BLaER1 treated with 17β-estradiol and CSF1 and Interleukin-3, amounts not matched to agents 10 nM and 100 nM (cell line): ENCODE data around the gene SMIM1.

Experiments used
- H3K27ac ChIP-seq, 11 experiments: shearing (Covaris generic); formaldehyde crosslinking; 2 replicates each; pipeline ENCODE4 v1.8.1; 2022
- H3K27me3 ChIP-seq, 11 experiments: shearing (Covaris generic); formaldehyde crosslinking; 2 replicates each; pipeline ENCODE4 v1.8.1; 2022
- H3K36me3 ChIP-seq, 11 experiments: shearing (Covaris generic); formaldehyde crosslinking; 2 replicates each; pipeline ENCODE4 v1.8.1; 2022
- H3K4me1 ChIP-seq, 10 experiments: shearing (Covaris generic); formaldehyde crosslinking; 2 replicates each; pipeline ENCODE4 v1.8.1; 2022
- H3K4me2 ChIP-seq, 11 experiments: shearing (Covaris generic); formaldehyde crosslinking; 2 replicates each; pipeline ENCODE4 v1.8.1; 2022
- H3K4me3 ChIP-seq, 10 experiments: shearing (Covaris generic); formaldehyde crosslinking; 2 replicates each; pipeline ENCODE4 v1.8.1; 2022
- H3K9ac ChIP-seq, 11 experiments: shearing (Covaris generic); formaldehyde crosslinking; 2 replicates each; pipeline ENCODE4 v1.8.1; 2022
- H3K9me3 ChIP-seq, 11 experiments: shearing (Covaris generic); formaldehyde crosslinking; replicated peaks in 1 of 11; 2 replicates each; pipeline ENCODE4 v1.8.1; 2022
- H4K20me1 ChIP-seq, 11 experiments: shearing (Covaris generic); formaldehyde crosslinking; 2 replicates each; pipeline ENCODE4 v1.8.1; 2022
- Cebpa-rat ChIP-seq, 11 experiments: shearing (Covaris generic); IDR thresholded peaks; 2 replicates each; pipeline ENCODE4 v1.8.1; 2022

SMIM1 gene

DNA sequence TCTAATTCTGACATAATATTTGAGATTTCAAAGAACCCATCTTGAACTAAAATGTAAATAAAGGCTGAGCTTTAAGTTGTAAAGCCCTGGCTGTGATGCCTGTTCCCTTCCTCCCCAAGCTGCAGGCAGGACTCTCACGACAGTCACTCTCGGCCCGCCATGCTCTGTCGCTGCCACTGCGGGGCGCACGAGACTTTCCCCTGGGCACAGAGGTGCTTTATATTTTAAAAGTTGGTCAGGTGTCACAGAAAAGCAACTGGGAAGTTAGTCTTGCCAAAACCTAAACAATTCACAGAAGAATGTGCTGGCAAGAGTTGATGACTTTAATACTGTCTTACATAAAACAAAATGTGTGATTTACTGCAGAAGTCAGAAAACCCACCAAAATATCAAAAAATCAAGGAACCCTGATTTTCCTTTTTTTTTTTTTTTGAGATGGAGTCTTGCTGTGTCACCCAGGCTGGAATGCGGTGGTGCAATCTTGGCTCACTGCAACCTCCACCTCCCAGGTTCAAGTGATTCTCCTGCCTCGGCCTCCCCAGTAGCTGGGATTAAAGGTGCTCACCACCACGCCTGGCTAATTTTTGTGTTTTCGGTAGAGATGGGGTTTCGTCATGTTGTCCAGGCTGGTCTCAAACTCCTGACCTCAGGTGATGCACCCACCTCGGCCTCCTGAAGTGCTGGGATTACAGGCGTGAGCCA is 13.1 kb downstream of the SMIM1 start:
- 0 out of 22 replicates have a peak overlapping the region, but pooled peaks of 2 of the 11 experiments have one; percentile 7 to 10 for H3K9ac ChIP-seq
- H3K9me3 ChIP-seq, result no peaks in the 10 kb centered on the region
- peaks cover 0 to 10% (median 0%) of the 10 kb centered on the region in 11 experiments; a peak in 3 of 22 replicates for H3K27me3 ChIP-seq
- H3K4me1 ChIP-seq, result peaks cover 30 to 88% (median 74%) of the 10 kb centered on the region in 10 experiments
- no peak overlapping the region; a peak in 1 of 20 replicates for H3K4me3 ChIP-seq
- H3K36me3 ChIP-seq, result peaks cover 52 to 81% (median 68%) of the 10 kb centered on the region in 11 experiments
- peak overlapping the region in 9 of 11 experiments; percentile 18 to 91 (median 84); a peak in 15 of 22 replicates for H3K4me2 ChIP-seq
- TF ChIP-seq Cebpa-rat (IDR thresholded peaks at IDR 0.05), result no peak
- H3K27ac ChIP-seq, result no peak overlapping the region
- peaks cover 75 to 100% (median 95%) of the 10 kb centered on the region in 11 experiments for H4K20me1 ChIP-seq

DNA sequence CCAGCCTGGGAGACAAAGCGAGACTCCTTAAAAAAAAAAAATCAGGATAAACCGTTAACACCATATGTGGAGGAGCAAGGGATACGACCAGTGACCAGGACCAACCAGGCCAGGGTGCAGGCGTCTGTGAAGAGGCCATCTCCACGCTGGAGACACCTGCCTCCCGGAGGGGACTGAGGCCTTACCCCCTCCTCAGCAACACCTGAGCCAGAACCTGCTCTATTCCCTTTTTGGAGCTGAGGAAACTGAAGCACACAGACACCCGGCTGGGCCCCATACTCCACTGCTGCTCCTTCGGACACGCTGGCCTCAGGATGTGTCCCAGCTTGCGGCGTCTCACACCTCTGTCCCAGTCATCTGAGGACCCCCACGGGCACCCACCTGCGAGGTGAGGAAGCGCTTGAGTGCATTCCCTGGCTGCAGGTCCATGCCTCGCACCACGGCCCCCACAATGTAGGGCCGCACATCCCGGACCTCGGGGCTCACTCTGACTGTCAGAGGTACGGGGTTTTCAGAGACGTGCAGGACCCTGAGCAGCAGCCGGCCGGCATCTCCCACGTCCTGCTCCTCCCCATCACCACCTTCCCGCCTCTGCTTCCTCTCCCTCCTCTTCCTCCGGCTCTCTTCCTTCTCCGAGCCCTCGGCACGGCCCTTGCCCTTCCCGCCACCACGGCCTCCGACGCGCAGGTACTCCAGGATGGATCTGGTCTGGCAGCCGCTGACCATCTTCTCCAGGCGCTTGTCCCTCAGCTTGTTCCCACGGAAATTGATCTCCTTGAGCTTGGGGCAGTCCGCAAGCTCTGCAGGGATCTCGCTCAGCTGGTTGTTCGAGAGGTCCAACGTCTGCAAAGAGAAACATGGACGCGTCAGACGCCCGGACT is 14.2 kb downstream of the SMIM1 start:
- H3K9ac ChIP-seq, result no peak overlapping the region
- no peaks in the 10 kb centered on the region for H3K9me3 ChIP-seq
- peaks cover 41 to 81% (median 60%) of the 10 kb centered on the region in 11 experiments for H3K36me3 ChIP-seq
- H3K4me3 ChIP-seq, result no peak overlapping the region
- peaks cover 0 to 10% (median 0%) of the 10 kb centered on the region in 11 experiments; a peak in 3 of 22 replicates for H3K27me3 ChIP-seq
- TF ChIP-seq Cebpa-rat (IDR thresholded peaks at IDR 0.05), result no peak
- H3K4me1 ChIP-seq, result peaks cover 39 to 97% (median 83%) of the 10 kb centered on the region in 10 experiments
- no peak overlapping the region for H3K27ac ChIP-seq
- peaks cover 86 to 100% (median 100%) of the 10 kb centered on the region in 11 experiments for H4K20me1 ChIP-seq
- H3K4me2 ChIP-seq, result peak overlapping the region; percentile 1 to 97 (median 86); a peak in 20 of 22 replicates

DNA sequence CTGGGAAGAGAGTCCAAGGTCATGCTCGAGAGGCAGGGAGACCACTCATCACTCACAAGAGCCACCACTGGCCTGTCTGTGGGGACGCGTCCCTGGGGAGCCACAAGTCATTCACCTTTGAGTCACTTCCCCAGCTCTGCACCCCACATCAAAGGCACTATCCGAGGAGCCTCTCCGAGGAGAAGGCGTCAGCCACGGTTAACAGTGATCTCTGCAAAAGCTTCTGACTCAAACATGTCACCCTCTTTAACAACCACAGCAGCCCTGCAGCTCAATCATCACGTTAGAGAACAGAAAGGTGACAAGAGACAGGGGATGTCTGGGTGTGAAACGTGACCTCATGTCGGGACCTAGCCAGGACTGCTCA is 14.8 kb downstream of the SMIM1 start:
- Histone ChIP-seq H3K4me2 (peak overlapping the region; percentile 1 to 97 (median 86); a peak in 20 of 22 replicates), H3K36me3 (peaks cover 34 to 80% (median 59%) of the 10 kb centered on the region in 11 experiments)

DNA sequence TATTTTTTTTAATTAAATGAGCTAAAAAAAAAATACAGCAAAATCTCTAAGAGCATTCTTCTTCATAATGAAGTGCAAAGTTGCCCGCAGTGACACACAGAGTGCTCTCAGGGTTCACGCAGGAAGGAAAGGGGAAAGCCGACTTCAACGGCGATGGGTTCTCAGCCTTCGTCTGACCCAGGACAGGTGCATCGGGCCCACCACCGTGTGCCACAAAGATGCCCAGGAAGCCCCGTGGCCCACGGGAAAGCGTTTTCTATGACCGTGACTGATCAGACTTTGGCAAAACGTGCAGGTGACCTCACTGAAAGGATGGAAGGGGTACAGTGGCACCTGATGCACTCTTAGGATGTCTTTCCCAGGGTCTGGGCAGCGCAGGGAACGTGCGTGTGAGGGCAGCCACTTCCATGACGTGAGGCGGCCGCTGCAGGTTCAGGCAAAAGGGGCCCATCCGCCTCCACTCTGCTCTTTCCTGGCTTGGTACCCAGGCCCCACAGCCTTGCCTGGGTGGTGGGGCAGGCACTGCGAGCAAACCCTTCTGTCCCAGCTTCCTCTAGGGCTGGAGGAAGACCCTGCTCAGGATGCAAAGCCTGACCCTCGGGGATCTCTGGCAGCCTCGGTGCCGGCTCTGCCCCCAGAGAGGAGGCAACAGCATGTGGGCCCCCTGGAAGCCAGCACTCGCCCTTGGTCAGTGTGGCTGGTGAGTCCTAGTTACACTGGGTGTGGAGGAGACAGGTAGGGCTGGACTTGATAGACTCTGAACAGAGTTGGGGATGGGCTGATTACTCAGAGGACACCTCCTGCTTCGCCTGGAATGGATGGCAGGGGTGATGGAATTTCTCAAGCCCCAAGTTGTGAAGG is 15.4 kb downstream of the SMIM1 start:
- Histone ChIP-seq H4K20me1 (peaks cover 99 to 100% (median 100%) of the 10 kb centered on the region in 11 experiments), H3K27ac (no peak overlapping the region), H3K36me3 (peaks cover 33 to 80% (median 59%) of the 10 kb centered on the region in 11 experiments), H3K4me2 (peak overlapping the region; percentile 80 to 98 (median 87)), H3K4me3 (no peak overlapping the region; a peak in 2 of 20 replicates), H3K4me1 (peaks cover 39 to 93% (median 83%) of the 10 kb centered on the region in 10 experiments), H3K27me3 (peaks cover 0 to 10% (median 0%) of the 10 kb centered on the region in 11 experiments; a peak in 3 of 22 replicates), H3K9me3 (no peaks in the 10 kb centered on the region), H3K9ac (peak overlapping the region in 5 of 11 experiments; percentile 25 to 37 (median 32); a peak in 3 of 22 replicates)
- no peak for TF ChIP-seq Cebpa-rat (IDR thresholded peaks at IDR 0.05)

More for the DNA sequence above, 14.8 kb downstream of the SMIM1 start:
- Histone ChIP-seq H3K27ac (no peak overlapping the region), H3K4me3 (no peak overlapping the region), H3K9me3 (no peaks in the 10 kb centered on the region), H3K4me1 (peaks cover 39 to 96% (median 85%) of the 10 kb centered on the region in 10 experiments), H3K9ac (0 out of 22 replicates have a peak overlapping the region, but pooled peaks of 2 of the 11 experiments have one; percentile 25 to 32), H4K20me1 (peaks cover 92 to 100% (median 100%) of the 10 kb centered on the region in 11 experiments), H3K27me3 (peaks cover 0 to 10% (median 0%) of the 10 kb centered on the region in 11 experiments; a peak in 3 of 22 replicates)
- TF ChIP-seq Cebpa-rat (IDR thresholded peaks at IDR 0.05), result no peak

DNA sequence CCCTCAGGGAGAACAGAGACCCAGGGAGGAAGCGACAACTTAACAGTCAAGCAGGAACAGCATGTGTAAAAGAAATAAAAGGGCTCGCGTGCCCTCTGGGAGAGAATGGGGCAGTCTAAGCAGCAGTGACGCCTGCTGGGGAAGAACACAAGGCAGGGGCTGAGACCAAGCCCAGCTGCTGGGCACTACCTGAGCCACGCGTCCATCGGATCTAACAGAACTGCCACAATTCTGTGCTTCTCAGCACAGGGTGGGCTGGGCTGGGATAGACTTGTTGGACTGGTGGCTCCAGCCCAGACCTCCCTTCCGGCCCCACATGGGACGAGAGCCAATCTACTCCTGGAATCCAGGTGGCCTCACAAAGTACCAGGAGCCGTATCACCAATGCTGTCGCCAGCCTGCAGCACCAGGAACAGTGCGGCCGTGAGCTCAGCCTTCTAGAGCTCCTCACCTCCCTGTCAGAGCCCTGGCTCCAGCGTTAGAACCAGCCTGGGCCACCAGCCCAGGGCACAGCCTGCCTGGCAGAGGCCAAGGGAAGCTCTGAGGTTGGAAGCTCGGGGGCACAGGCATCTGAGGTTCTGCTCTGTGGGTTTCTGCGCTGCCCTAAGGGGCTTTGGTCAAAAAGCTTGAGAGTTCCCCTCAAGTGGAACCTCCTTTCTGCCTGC is 16.3 kb downstream of the SMIM1 start:
- Histone ChIP-seq H3K4me3 (peak overlapping the region in 3 of 10 experiments; percentile 3 to 35 (median 7); a peak in 4 of 20 replicates), H3K4me2 (peak overlapping the region; percentile 80 to 98 (median 87)), H4K20me1 (peaks cover 99 to 100% (median 100%) of the 10 kb centered on the region in 11 experiments), H3K36me3 (peaks cover 38 to 80% (median 58%) of the 10 kb centered on the region in 11 experiments), H3K27me3 (peaks cover 0 to 10% (median 0%) of the 10 kb centered on the region in 11 experiments; a peak in 3 of 22 replicates), H3K9me3 (no peaks in the 10 kb centered on the region), H3K4me1 (peaks cover 48 to 90% (median 83%) of the 10 kb centered on the region in 10 experiments), H3K27ac (peak overlapping the region in 1 of 11 experiments; percentile 10; a peak in 1 of 22 replicates), H3K9ac (peak overlapping the region in 10 of 11 experiments; percentile 2 to 71 (median 44); a peak in 17 of 22 replicates)
- no peak for TF ChIP-seq Cebpa-rat (IDR thresholded peaks at IDR 0.05)

DNA sequence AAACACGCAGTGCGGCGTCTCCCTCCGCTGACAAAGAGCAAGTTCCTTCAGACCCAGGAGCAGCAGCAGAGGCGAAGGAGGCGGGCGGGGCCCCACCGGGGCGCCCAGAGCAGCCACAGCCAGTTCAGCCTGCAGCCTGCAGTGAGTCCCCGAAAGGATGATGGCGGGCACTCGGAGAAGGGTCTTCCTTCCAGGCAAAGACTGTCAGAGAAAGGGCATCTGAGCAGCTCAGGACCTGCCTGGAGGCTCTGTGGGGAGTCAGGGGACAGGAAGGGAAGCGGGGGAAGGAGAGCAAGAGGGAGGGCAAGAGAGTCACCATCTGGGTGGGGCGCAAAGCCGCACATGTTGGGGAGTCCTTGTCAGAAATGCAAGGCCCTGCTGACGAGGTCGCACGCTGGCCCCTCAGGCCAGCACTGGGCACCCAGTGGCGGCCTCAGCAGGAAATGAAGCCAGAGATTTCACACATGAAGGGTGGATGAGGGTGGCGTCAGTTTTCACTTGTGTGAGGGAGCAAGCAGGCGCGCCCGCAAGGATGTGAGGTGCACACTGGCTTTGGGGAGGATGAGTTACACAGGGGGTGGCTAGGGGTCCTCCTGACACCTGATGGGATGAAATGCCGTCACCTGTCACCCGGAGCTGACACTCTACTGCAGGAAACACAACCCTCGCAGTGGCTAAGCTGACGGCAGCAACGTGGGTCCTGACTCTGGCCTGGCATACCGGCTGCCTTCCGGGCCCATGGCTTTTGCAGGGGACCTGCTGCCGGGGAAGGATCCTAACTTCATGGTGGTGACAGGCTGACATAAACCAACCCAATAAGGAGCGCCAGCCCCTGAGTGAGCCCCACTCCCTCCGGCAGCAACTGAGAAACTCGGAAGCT is 17.1 kb downstream of the SMIM1 start:
- H3K9me3 ChIP-seq, result no peaks in the 10 kb centered on the region
- H3K9ac ChIP-seq, result peak overlapping the region; percentile 2 to 71 (median 37); a peak in 20 of 22 replicates
- peaks cover 99 to 100% (median 100%) of the 10 kb centered on the region in 11 experiments for H4K20me1 ChIP-seq
- peak overlapping the region; percentile 80 to 98 (median 87) for H3K4me2 ChIP-seq
- peak overlapping the region in 5 of 10 experiments; percentile 3 to 35 (median 6); a peak in 4 of 20 replicates for H3K4me3 ChIP-seq
- H3K36me3 ChIP-seq, result peaks cover 41 to 75% (median 54%) of the 10 kb centered on the region in 11 experiments
- H3K27ac ChIP-seq, result peak overlapping the region in 1 of 11 experiments; percentile 10; a peak in 1 of 22 replicates
- H3K4me1 ChIP-seq, result peaks cover 56 to 90% (median 83%) of the 10 kb centered on the region in 10 experiments
- H3K27me3 ChIP-seq, result peaks cover 0 to 4% (median 0%) of the 10 kb centered on the region in 11 experiments; a peak in 1 of 22 replicates
- TF ChIP-seq Cebpa-rat (IDR thresholded peaks at IDR 0.05), result no peak
